PC-9 (cell line): ENCODE results near the gene DIAPH3. TPM values are rescaled to one million over a fixed set of nuclear protein-coding genes. Genes with fewer than 3 reads are reported as not detected.

Experiments used
- BruUV-seq: library from RNA; stranded (reverse); fragments of 400-500 nt; replicated peaks from 2 replicates; lab custom pipeline; 2021; lab: Mats Ljungman, UMichigan
- CTCF ChIA-PET: fragments of 300-600 bp; sonication (Branson Sonifier 250); formaldehyde crosslinking; loops from one replicate; lab custom pipeline; 2022; ENCODE audit warnings: antibody characterized with exemption; lab: Charles Lee
- POLR2A ChIA-PET: fragments of 300-600 bp; sonication (Branson Sonifier 250); formaldehyde crosslinking; loops from one replicate; lab custom pipeline; 2022; ENCODE audit warnings: antibody characterized with exemption; ENCODE audit not compliant: unreplicated experiment; lab: Charles Lee
- DNase-seq, 2 experiments: peaks; one replicate each; pipeline versions ENCODE4 v3.0.0 to v3.0.0-alpha.2; 2015 to 2022; ENCODE audit warnings: mixed read lengths in 1 of 2
- H2AFZ ChIP-seq: fragments of 200-600 bp; sonication (generic); 2 replicates; pipeline ENCODE4 v1.8.1; 2017; ENCODE audit warnings: antibody characterized with exemption
- H3F3A ChIP-seq: fragments of 200-600 bp; sonication (generic); 2 replicates; pipeline ENCODE4 v1.8.1; 2017; ENCODE audit warnings: antibody characterized with exemption, mild to moderate bottlenecking, low read depth; ENCODE audit not compliant: insufficient read depth
- H3K27ac ChIP-seq: fragments of 200-600 bp; sonication (generic); 2 replicates; pipeline ENCODE4 v1.6.1; 2016; ENCODE audit warnings: mixed run types
- H3K27me3 ChIP-seq: fragments of 200-600 bp; sonication (generic); 2 replicates; pipeline ENCODE4 v1.6.1; 2016; ENCODE audit warnings: low read depth, mixed run types; ENCODE audit not compliant: insufficient read depth
- H3K36me3 ChIP-seq: fragments of 200-600 bp; sonication (generic); 2 replicates; pipeline ENCODE4 v1.6.1; 2016; ENCODE audit warnings: low read depth, mixed run types
- H3K4me1 ChIP-seq: fragments of 200-600 bp; sonication (generic); replicated peaks from 2 replicates; pipeline ENCODE4 v1.6.1; 2016; ENCODE audit warnings: mixed run types; ENCODE audit not compliant: insufficient read depth
- H3K4me2 ChIP-seq: fragments of 200-600 bp; sonication (generic); 2 replicates; pipeline ENCODE4 v1.6.1; 2017; ENCODE audit warnings: mixed run types
- H3K4me3 ChIP-seq: fragments of 200-600 bp; sonication (generic); 2 replicates; pipeline ENCODE4 v1.6.1; 2016; ENCODE audit warnings: mixed run types
- H3K79me2 ChIP-seq: fragments of 200-600 bp; sonication (generic); 2 replicates; pipeline ENCODE4 v1.6.1; 2017; ENCODE audit warnings: low read depth, mixed run types
- H3K9me2 ChIP-seq: fragments of 200-600 bp; sonication (generic); 2 replicates; pipeline ENCODE4 v1.8.1; 2017; ENCODE audit warnings: mild to moderate bottlenecking; ENCODE audit not compliant: insufficient read depth
- H3K9me3 ChIP-seq: fragments of 200-600 bp; sonication (generic); 2 replicates; pipeline ENCODE4 v1.8.1; 2016; ENCODE audit warnings: low read depth; ENCODE audit not compliant: insufficient read depth
- H4K20me1 ChIP-seq: fragments of 200-600 bp; sonication (generic); 2 replicates; pipeline ENCODE4 v1.8.1; 2017; ENCODE audit not compliant: insufficient read depth
- CTCF ChIP-seq: fragments of 200-600 bp; sonication (generic); conservative IDR thresholded peaks from 2 replicates; pipeline ENCODE4 v1.6.1; 2017; ENCODE audit warnings: mixed run types, antibody characterized with exemption, mild to moderate bottlenecking, moderate library complexity
- EZH2 ChIP-seq: fragments of 200-600 bp; sonication (generic); IDR thresholded peaks from 2 replicates; pipeline ENCODE4 v1.8.0; 2017; ENCODE audit warnings: antibody characterized with exemption, low read depth
- intact Hi-C: fragments of 100-400 bp; cut with micrococcal nuclease; formaldehyde crosslinking; loops from one replicate; pipeline ENCODE4 v1.10.0; 2022; ENCODE audit not compliant: unreplicated experiment
- total RNA-seq: library from RNA; stranded (reverse); gene quantifications from 2 replicates; pipeline ENCODE4 v1.2.3, GENCODE V29; 2021

The DIAPH3 gene
- total RNA-seq, 1 experiment from 2014 or later, result 39.3 TPM

DNA sequence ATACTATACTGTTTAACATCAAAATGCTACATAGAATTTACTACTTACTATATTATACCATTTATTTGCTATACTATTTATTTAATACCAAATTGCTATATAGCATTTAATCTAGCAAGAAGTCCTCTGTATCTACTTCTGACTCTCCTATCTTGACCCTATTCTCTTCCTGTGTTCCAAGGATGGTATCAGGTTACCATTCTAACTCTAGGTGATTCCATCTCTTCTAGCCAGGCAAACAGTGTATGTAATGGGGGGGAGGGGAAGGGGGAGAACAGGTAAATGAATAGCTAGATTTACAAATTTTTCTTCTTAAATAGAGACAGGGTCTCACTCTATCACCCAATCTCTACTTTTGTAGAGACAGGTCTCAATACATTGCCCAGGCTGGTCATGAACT, 200.3 kb downstream of the DIAPH3 start:
- Histone ChIP-seq H3F3A (no peaks in the 10 kb centered on the region), H3K27me3 (no peaks in the 10 kb centered on the region), H3K4me2 (no peak overlapping the region), H3K4me1 (no peaks in the 10 kb centered on the region), H3K9me3 (no peaks in the 10 kb centered on the region), H3K4me3 (no peak overlapping the region), H3K9me2 (no peaks in the 10 kb centered on the region), H3K79me2 (no peaks in the 10 kb centered on the region), H3K27ac (no peak overlapping the region), H3K36me3 (no peaks in the 10 kb centered on the region), H2AFZ (no peak overlapping the region), H4K20me1 (no peaks in the 10 kb centered on the region; the same call in 1 of the 2 replicates)
- no peak for DNase-seq
- TF ChIP-seq CTCF (no peak), EZH2 (no peak)
- BruUV-seq, result no TSS peak
- ChIA-PET CTCF (no interaction called here), POLR2A (no interaction called here)
- intact Hi-C loops, result no loop called here

DNA sequence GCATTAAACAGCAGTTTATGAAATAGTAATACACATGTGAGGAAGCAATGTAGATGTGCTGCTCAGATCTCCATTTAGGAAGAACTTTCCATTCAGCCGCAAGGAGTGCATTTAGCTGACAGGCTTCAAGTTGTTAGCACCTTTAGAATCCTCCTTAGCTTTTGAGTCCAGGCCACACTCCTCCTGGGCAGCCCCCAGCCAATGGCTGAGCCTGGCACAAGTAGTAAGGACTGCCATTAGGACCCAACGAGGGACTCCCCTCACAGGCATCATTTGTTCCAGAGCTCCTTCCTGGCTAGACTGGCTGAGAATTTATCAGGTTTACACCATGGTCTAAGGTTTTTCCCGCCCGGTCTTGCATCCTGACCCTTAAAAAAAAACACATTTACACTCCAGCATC, 201.4 kb downstream of the DIAPH3 start:
- no peak for DNase-seq
- H3K79me2 ChIP-seq, result no peaks in the 10 kb centered on the region
- no peaks in the 10 kb centered on the region; the same call in 1 of the 2 replicates for H4K20me1 ChIP-seq
- TF ChIP-seq CTCF (no peak), EZH2 (no peak)
- POLR2A ChIA-PET, result no interaction called here
- H3K36me3 ChIP-seq, result no peaks in the 10 kb centered on the region
- H3K9me3 ChIP-seq, result no peaks in the 10 kb centered on the region
- CTCF ChIA-PET, result no interaction called here
- H3K4me3 ChIP-seq, result no peak overlapping the region
- no peaks in the 10 kb centered on the region for H3K4me1 ChIP-seq
- no peak overlapping the region for H3K27ac ChIP-seq
- no peak overlapping the region for H2AFZ ChIP-seq
- intact Hi-C loops, result no loop called here
- no peaks in the 10 kb centered on the region for H3K27me3 ChIP-seq
- no TSS peak for BruUV-seq
- H3K9me2 ChIP-seq, result no peaks in the 10 kb centered on the region
- no peak overlapping the region for H3K4me2 ChIP-seq
- no peaks in the 10 kb centered on the region for H3F3A ChIP-seq

GRCh38 chr13:59960683-59961082, 203.0 kb downstream of the DIAPH3 start:
- no peak overlapping the region for H3K27ac ChIP-seq
- intact Hi-C loops, result no loop called here
- CTCF ChIA-PET, result no interaction called here
- no peaks in the 10 kb centered on the region for H3K27me3 ChIP-seq
- no peaks in the 10 kb centered on the region for H3K79me2 ChIP-seq
- no peaks in the 10 kb centered on the region for H3K9me3 ChIP-seq
- no peak overlapping the region for H3K4me3 ChIP-seq
- no peaks in the 10 kb centered on the region; the same call in 1 of the 2 replicates for H4K20me1 ChIP-seq
- POLR2A ChIA-PET, result no interaction called here
- H2AFZ ChIP-seq, result no peak overlapping the region
- H3F3A ChIP-seq, result no peaks in the 10 kb centered on the region
- DNase-seq, result no peak
- no peak overlapping the region for H3K4me2 ChIP-seq
- no peaks in the 10 kb centered on the region for H3K36me3 ChIP-seq
- H3K4me1 ChIP-seq, result no peaks in the 10 kb centered on the region
- TF ChIP-seq CTCF, result no peak
- no peaks in the 10 kb centered on the region for H3K9me2 ChIP-seq
- no TSS peak for BruUV-seq
